CD4-positive, alpha-beta T cell treated with Interleukin-17A for 4 hours (primary cell): ENCODE measurements around the gene METTL24.

Experiments used
- DNase-seq: peaks from one replicate; pipeline ENCODE4 v3.0.0-alpha.2; 2020; ENCODE audit warnings: mixed read lengths

METTL24 gene

GRCh38 chr6:110332281-110332680, 25.9 kb downstream of the METTL24 start:
- DNase-seq: no peak

GRCh38 chr6:110331816-110332215, 26.3 kb downstream of the METTL24 start:
- DNase-seq: no peak

GRCh38 chr6:110331390-110331789, 26.8 kb downstream of the METTL24 start:
- DNase-seq: no peak

GRCh38 chr6:110329714-110330436, 28.3 kb downstream of the METTL24 start:
- DNase-seq: no peak

- DNase-seq: no peak
Observed at GRCh38 chr6:110329348-110329713, 28.8 kb downstream of the METTL24 start.

GRCh38 chr6:110328259-110328658, 29.9 kb downstream of the METTL24 start:
- no peak for DNase-seq

- no peak for DNase-seq
Observed at GRCh38 chr6:110327391-110327790, 30.8 kb downstream of the METTL24 start.

GRCh38 chr6:110326609-110327008, 31.5 kb downstream of the METTL24 start:
- DNase-seq: no peak

- no peak for DNase-seq
Observed at GRCh38 chr6:110326057-110326456, 32.1 kb downstream of the METTL24 start.

GRCh38 chr6:110325197-110325596, 33.0 kb downstream of the METTL24 start:
- no peak for DNase-seq

GRCh38 chr6:110324548-110324947, 33.6 kb downstream of the METTL24 start:
- DNase-seq: no peak

GRCh38 chr6:110323258-110323657, 34.9 kb downstream of the METTL24 start:
- no peak for DNase-seq

- no peak for DNase-seq
Observed at GRCh38 chr6:110322874-110323242, 35.3 kb downstream of the METTL24 start.

GRCh38 chr6:110322151-110322873, 35.8 kb downstream of the METTL24 start:
- DNase-seq: no peak

- no peak for DNase-seq
Observed at GRCh38 chr6:110320307-110320706, 37.8 kb downstream of the METTL24 start.

GRCh38 chr6:110319843-110320242, 38.3 kb downstream of the METTL24 start:
- no peak for DNase-seq

- DNase-seq: no peak
Observed at GRCh38 chr6:110319381-110319780, 38.8 kb downstream of the METTL24 start.

- DNase-seq: no peak
Observed at GRCh38 chr6:110318971-110319370, 39.2 kb downstream of the METTL24 start.

- DNase-seq: no peak
Observed at GRCh38 chr6:110317646-110318045, 40.5 kb downstream of the METTL24 start.

GRCh38 chr6:110317189-110317588, 41.0 kb downstream of the METTL24 start:
- no peak for DNase-seq

- no peak for DNase-seq
Observed at GRCh38 chr6:110315869-110316398, 42.2 kb downstream of the METTL24 start.

- DNase-seq: no peak
Observed at GRCh38 chr6:110315207-110315868, 42.8 kb downstream of the METTL24 start.

GRCh38 chr6:110310861-110311446, 47.2 kb downstream of the METTL24 start:
- DNase-seq: no peak
